ENCODE data around the gene HOXB3. TPM values are rescaled to one million over a fixed set of nuclear protein-coding genes. Genes with fewer than 3 reads are reported as not detected.

Gene HOXB3
- total RNA-seq, 2 experiments from 2014 or later = 1.4 to 2.0 TPM

DNA sequence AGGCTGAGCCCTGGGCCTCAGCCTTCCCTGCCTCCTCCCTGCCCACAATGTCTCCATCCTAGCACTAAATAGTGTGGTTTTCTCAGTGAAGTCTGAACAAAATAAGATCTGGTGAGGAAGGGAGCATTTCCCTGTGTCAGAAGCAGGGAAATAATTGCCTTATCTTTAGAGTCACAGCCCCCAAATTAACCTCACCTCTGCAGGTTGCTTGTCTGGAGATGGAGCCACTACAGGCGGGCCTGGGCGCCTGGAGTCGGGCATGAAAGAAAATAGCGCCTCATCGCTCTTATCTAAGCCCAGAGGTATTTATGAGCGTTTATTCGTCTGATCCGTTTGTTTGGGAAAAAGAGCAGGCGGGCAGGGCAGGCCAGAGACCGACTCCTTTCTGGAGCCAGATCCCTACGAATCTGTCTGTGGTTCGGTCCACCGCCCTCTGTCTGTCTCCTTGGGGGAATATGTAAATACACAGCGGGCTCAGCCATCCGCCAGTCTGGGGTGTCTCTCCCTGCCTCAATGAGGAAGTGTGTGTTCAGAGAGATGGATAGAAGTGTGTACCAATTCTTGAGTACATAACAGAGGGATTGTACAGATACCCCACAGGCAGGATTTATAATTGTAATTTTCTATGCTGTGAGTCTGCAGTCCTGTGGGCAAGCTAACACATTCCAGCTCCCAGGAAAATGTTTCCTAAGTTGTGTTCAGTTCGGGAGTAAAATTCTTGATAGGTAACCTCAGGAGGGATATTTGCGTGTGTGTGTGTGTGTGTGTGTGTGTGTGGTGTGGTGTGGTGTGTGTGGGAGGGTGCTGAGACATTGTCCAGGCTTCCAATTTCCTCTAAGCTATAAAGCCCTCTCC lies 10.4 kb upstream of the HOXB3 start:
- CTCF ChIA-PET = interaction anchor here (0.9 to 1.5 kb wide), 5 partner anchors 9 to 264 kb away, joined by 3 to 4 read pairs (median 4); no protein-coding TSS in a partner anchor

DNA sequence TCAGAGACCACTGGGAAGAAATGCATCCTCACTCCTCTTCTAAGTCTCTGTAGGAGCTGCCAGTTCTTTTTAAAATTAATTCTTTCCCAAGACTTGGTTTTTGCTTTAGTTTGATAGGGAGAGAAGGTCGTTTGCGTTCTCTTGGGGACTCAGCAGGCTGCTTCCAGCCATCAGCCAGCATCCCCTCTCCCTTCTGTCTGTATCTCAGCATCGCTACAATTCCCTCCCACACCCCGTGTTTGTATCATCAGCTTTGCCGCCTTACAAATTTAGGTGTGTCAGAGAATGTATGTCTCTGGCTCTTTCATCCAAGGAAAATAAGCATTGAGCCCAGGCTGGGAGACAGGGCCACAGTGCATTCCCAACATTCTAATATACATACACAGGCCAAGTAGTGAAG lies 9.3 kb upstream of the HOXB3 start:
- no peak for ATAC-seq
- Mint-ChIP-seq H3K4me3 (no peak overlapping the region), H3K27ac (no peak overlapping the region), H3K36me3 (ENCODE audit: low read depth) (no peaks in the 10 kb centered on the region), H3K4me1 (ENCODE audit: low read depth) (peaks cover 33% of the 10 kb centered on the region), H3K9me3 (no peaks in the 10 kb centered on the region), H3K27me3 (peaks cover 88% of the 10 kb centered on the region)
- CTCF ChIA-PET = interaction anchor here (1.0 kb wide), 1 partner anchor 133 kb away, joined by 3 read pairs; no protein-coding TSS in a partner anchor
- TF ChIP-seq, protein P1, sequence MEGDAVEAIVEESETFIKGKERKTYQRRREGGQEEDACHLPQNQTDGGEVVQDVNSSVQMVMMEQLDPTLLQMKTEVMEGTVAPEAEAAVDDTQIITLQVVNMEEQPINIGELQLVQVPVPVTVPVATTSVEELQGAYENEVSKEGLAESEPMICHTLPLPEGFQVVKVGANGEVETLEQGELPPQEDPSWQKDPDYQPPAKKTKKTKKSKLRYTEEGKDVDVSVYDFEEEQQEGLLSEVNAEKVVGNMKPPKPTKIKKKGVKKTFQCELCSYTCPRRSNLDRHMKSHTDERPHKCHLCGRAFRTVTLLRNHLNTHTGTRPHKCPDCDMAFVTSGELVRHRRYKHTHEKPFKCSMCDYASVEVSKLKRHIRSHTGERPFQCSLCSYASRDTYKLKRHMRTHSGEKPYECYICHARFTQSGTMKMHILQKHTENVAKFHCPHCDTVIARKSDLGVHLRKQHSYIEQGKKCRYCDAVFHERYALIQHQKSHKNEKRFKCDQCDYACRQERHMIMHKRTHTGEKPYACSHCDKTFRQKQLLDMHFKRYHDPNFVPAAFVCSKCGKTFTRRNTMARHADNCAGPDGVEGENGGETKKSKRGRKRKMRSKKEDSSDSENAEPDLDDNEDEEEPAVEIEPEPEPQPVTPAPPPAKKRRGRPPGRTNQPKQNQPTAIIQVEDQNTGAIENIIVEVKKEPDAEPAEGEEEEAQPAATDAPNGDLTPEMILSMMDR (IDR thresholded peaks at IDR 0.05) = no peak
- intact Hi-C loops (cut with micrococcal nuclease) = no loop called here
- POLR2A ChIA-PET = interaction anchor here (1.2 kb wide), 1 partner anchor 19 kb away, joined by 3 read pairs; no protein-coding TSS in a partner anchor
- DNase-seq = no peak

More for the DNA sequence above, 10.4 kb upstream of the HOXB3 start:
- Mint-ChIP-seq H3K36me3 (ENCODE audit: low read depth) (no peaks in the 10 kb centered on the region), H3K9me3 (no peaks in the 10 kb centered on the region), H3K4me3 (no peak overlapping the region), H3K4me1 (ENCODE audit: low read depth) (peaks cover 35% of the 10 kb centered on the region), H3K27me3 (peaks cover 90% of the 10 kb centered on the region), H3K27ac (no peak overlapping the region)
- DNase-seq (no peak), ATAC-seq (no peak)
- TF ChIP-seq, protein P1 (IDR thresholded peaks at IDR 0.05) = no peak
- POLR2A ChIA-PET = interaction anchor here (0.6 to 1.3 kb wide), 5 partner anchors 12 to 237 kb away, joined by 3 to 5 read pairs (median 3); no protein-coding TSS in a partner anchor
- intact Hi-C loops (cut with micrococcal nuclease) = no loop called here

DNA sequence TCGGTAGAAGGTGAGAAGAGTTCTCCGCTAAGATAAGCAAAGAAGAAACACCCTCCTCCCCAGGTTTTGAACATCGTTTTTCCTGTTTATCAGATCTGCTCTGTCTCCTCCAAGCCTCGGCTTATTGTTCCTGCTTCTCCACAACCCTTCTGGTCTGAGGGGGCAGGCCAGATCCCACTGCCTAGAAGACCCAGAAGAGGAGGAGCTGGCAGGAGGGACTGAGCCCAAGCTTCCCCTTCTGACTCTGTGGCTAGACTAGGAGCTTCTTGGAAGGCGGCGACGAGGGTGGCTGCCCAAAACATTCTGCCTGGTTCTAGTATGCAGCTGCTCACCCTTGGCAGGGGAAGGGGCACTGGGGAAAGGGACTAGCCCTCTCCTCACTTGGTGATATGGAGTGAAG lies 8.7 kb upstream of the HOXB3 start:
- DNase-seq (no peak), ATAC-seq (no peak)
- CTCF ChIA-PET = interaction anchor here (1.0 kb wide), 1 partner anchor 134 kb away, joined by 3 read pairs; no protein-coding TSS in a partner anchor
- H3K9me3 Mint-ChIP-seq = no peaks in the 10 kb centered on the region
- POLR2A ChIA-PET = interaction anchor here (0.6 to 1.2 kb wide), 3 partner anchors 19 to 587 kb away, joined by 3 read pairs; no protein-coding TSS in a partner anchor
- no peaks in the 10 kb centered on the region for H3K36me3 Mint-ChIP-seq (ENCODE audit: low read depth)
- H3K4me3 Mint-ChIP-seq = peak overlapping the region; percentile 59
- H3K4me1 Mint-ChIP-seq (ENCODE audit: low read depth) = peaks cover 33% of the 10 kb centered on the region
- H3K27ac Mint-ChIP-seq = no peak overlapping the region
- intact Hi-C loops (cut with micrococcal nuclease) = no loop called here
- TF ChIP-seq, protein P1 (IDR thresholded peaks at IDR 0.05) = no peak
- H3K27me3 Mint-ChIP-seq = peaks cover 87% of the 10 kb centered on the region

DNA sequence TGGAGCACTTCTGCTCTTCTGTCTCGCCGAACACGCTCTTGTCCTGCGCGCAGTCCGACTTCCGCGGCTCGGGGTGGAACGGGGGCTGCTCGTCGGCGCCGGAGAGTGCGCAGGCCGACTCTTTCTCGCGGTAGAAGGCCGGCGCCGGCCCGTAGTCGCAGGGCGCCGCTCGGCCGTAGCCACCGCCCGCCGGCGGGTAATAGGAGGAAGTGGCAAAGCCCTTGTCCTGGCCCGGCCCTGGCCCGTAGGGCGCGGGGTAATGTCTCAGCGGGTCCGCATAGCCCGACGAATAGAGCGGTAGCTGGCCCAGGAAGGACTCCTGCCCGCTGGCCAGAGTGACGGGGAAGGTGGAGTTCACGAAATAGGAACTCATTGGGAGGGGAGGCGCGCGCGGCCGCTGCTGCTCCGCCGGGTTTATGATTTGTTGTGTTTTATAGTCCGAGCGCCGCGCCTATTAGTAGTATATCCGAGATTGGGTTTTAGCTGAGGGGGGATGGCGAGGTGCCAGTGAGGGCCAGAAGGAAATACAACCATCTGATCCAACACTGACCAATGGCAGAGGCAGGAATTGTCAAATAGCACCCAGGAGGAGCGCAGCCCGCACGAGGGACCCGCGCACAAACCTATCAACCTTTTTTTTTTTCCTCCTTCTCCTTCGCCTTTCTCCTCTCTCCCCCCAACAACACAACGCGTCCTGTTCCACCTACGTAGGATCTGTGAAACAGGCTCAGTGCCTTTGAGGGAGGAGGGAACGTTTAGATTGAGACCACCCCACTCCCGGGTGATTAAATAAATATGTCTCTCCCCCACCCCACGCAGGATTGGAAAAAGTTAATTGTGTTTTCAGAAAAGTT lies 8.0 kb upstream of the HOXB3 start:
- Mint-ChIP-seq H3K4me3 (peak overlapping the region; percentile 59), H3K36me3 (ENCODE audit: low read depth) (no peaks in the 10 kb centered on the region), H3K27ac (no peak overlapping the region), H3K27me3 (peaks cover 85% of the 10 kb centered on the region), H3K4me1 (ENCODE audit: low read depth) (peaks cover 35% of the 10 kb centered on the region), H3K9me3 (no peaks in the 10 kb centered on the region)
- ChIA-PET CTCF (no interaction called here), POLR2A (interaction anchor here (0.6 to 0.8 kb wide), 2 partner anchors 348 to 587 kb away, joined by 3 read pairs; no protein-coding TSS in a partner anchor)
- TF ChIP-seq, protein P1 (IDR thresholded peaks at IDR 0.05) = no peak
- DNase-seq = peak; percentile 50
- ATAC-seq = peak; percentile 15
- intact Hi-C loops (cut with micrococcal nuclease) = no loop called here
